Esophagus (tissue), 2 donors: Measurements from ENCODE around the gene SLIT3. TPM values are rescaled to one million over a fixed set of nuclear protein-coding genes. Genes with fewer than 3 reads are reported as not detected.

Source experiments
- H3K27ac ChIP-seq, 2 donors: one replicate each; pipeline ENCODE4 v1.5.1; 2013; ENCODE audit warnings: low read depth in 2 of 2, mild to moderate bottlenecking in 2 of 2, inconsistent platforms in 1 of 2, low read length in 1 of 2, moderate library complexity in 1 of 2
- H3K27me3 ChIP-seq, 2 donors: one replicate each; pipeline ENCODE4 v1.6.1; 2013; ENCODE audit warnings: low read length in 2 of 2, control low read depth in 1 of 2, mild to moderate bottlenecking in 1 of 2; ENCODE audit not compliant: insufficient read depth in 2 of 2, control insufficient read depth in 1 of 2
- H3K36me3 ChIP-seq, 2 donors: one replicate each; pipeline ENCODE4 v1.6.1; 2013; ENCODE audit warnings: low read length in 1 of 2; ENCODE audit not compliant: control insufficient read depth in 2 of 2, insufficient read depth in 2 of 2
- H3K4me1 ChIP-seq, 2 donors: one replicate each; pipeline ENCODE4 v1.6.1; 2013; ENCODE audit warnings: low read length in 1 of 2; ENCODE audit not compliant: control insufficient read depth in 2 of 2, insufficient read depth in 2 of 2
- H3K4me3 ChIP-seq, 2 donors: one replicate each; pipeline ENCODE4 v1.5.1; 2013; ENCODE audit warnings: low read length in 2 of 2, mild to moderate bottlenecking in 2 of 2, low read depth in 1 of 2, moderate library complexity in 1 of 2
- H3K9me3 ChIP-seq, 2 donors: one replicate each; pipeline ENCODE4 v1.6.1; 2013; ENCODE audit warnings: mild to moderate bottlenecking in 2 of 2, low read depth in 1 of 2, low read length in 1 of 2, moderate library complexity in 1 of 2; ENCODE audit not compliant: control insufficient read depth in 2 of 2, insufficient read depth in 1 of 2
- WGBS, 2 donors: extraction: QIAGEN DNeasy Blood & Tissue Kit; methylation state at CpG; one replicate each; pipeline ENCODE4 v1.1.7; 2013; 5-methylcytosine and 5-hydroxymethylcytosine counted together
- polyA plus RNA-seq, 2 donors: library from polyadenylated mRNA; stranded (reverse); fragments of 200-250 nt; gene quantifications; one replicate each; pipeline ENCODE4 v1.2.3, GENCODE V29; 2013
- donor health status: healthy with polysubstance abuse.
- donor health status: Bipolar disorder and iron deficiency.

Gene SLIT3
- polyA plus RNA-seq, 2 donors: 0.53 to 2.0 TPM

DNA sequence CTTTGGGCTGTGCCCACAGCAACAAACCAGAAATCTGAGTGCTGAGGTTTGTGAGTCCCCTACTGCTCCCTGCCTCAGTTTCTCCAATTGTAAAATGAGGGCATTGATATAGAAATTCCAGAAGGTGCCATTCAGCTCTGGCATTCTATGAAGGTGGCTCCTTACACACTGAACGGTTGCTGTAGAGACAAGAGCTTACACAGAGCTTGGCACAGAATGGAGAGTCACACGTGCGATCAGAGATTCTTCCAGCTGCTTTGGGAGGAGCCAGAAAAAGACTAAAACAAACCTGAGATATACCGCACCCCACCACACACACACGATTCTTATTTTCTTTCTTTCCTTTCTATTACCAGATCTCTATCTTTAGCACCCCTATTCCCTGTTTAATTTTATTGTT lies 122.7 kb downstream of the SLIT3 start:
- Histone ChIP-seq H3K4me3 (no peak overlapping the region), H3K4me1 (no peaks in the 10 kb centered on the region), H3K27me3 (no peaks in the 10 kb centered on the region), H3K9me3 (no peaks in the 10 kb centered on the region), H3K27ac (no peak overlapping the region), H3K36me3 (no peaks in the 10 kb centered on the region)
- 55 to 59% methylated on average over 5 of the region's 5 CpGs for WGBS, 2 donors

DNA sequence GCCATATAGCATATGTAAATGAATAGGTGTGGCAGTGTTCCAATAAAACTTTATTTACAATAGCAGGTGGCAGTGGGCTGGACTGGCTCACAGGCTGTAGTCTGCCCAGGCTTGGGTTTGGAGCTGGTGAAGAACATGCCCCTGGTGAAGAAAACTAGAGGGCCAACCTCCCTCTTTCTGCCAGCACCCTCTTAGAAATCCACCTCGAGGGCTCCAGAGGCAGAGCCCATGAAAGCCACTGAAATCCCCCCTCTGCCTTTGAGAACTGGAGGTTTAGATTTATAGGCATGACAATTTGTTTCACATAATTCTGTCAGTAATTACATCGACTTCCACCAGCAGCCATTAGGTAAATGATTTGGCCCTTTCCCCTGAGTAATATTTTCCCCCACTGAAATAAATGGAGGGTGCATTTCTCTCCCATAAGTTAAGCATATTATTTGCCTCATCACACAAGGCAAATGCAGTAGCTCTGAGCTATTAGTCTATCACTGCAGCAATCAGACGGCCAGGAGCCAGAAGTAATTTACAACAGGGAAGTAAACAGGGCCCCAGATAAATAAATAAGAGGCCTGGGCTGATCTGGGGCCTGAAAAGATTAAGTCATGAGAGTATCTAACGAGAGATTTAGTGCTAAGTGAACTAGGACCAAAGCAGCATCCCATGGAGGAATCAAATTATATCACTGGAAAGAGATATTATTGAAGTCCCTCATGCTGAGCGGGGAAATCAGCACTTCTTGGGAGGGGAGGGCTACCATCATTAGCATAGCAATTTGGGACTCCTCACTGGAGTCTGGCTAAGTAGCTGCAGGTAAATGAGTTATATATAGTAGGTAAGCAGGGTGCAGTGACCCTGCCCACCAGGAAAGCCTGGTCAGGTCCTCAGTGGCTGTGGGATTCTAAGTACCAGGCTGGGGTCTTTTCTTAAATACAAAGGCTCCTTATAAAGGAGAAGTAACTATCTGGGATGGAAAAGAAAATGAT lies 123.9 kb downstream of the SLIT3 start:
- Histone ChIP-seq H3K9me3 (no peaks in the 10 kb centered on the region), H3K27ac (no peak overlapping the region), H3K36me3 (no peaks in the 10 kb centered on the region), H3K4me1 (no peaks in the 10 kb centered on the region), H3K4me3 (no peak overlapping the region), H3K27me3 (no peaks in the 10 kb centered on the region)
- 61 to 70% methylated on average over 5 of the region's 5 CpGs for WGBS, 2 donors

DNA sequence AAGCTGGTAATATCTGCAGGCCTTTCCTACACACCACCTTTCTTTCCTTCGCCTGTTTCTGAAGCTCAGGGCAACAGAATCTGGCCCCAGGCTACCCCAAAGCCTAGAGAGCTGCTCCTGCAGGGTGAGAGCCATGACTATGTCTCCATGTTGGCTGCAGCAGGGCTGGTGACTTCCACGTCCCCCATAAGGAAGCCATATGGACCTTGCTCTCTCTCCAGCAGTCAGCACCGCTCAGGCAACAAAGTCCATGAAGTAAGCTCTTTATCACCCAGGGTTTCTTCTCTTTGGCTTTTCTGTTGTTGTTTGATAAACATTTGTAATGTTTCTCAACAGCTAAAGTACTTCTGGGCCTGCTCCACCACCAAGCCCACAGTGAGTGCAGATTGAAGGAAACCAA lies 125.2 kb downstream of the SLIT3 start:
- H3K4me3 ChIP-seq: no peak overlapping the region
- H3K9me3 ChIP-seq: no peaks in the 10 kb centered on the region
- no peak overlapping the region for H3K27ac ChIP-seq
- no peaks in the 10 kb centered on the region for H3K27me3 ChIP-seq
- 88 to 91% methylated on average over 3 of the region's 3 CpGs for WGBS, 2 donors
- no peaks in the 10 kb centered on the region for H3K36me3 ChIP-seq
- H3K4me1 ChIP-seq: no peaks in the 10 kb centered on the region

DNA sequence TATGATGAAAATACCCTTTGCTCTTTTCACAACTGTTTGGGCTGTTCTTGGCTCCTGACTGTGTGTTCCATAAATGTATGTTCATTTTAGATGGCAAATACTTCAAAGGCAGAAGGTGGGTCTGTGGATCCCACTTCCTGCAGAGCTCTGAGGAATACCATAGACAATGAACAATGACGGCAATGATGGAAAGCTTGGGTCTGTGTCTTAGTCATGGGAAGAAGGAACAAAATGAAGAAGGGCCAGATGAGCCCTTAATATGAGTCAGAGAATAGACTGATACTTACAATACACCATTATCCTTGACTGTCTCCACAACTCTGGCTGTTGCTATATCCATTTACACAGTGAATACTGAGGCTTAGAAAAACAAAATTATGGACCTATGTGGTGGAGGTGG lies 126.0 kb downstream of the SLIT3 start:
- 71 to 85% methylated on average over 1 of the region's 1 CpG for WGBS, 2 donors
- H3K4me1 ChIP-seq: peaks cover 0 to 2% of the 10 kb centered on the region in 2 donors
- no peak overlapping the region for H3K27ac ChIP-seq
- H3K4me3 ChIP-seq: no peak overlapping the region
- no peaks in the 10 kb centered on the region for H3K27me3 ChIP-seq
- H3K36me3 ChIP-seq: no peaks in the 10 kb centered on the region
- H3K9me3 ChIP-seq: no peaks in the 10 kb centered on the region

DNA sequence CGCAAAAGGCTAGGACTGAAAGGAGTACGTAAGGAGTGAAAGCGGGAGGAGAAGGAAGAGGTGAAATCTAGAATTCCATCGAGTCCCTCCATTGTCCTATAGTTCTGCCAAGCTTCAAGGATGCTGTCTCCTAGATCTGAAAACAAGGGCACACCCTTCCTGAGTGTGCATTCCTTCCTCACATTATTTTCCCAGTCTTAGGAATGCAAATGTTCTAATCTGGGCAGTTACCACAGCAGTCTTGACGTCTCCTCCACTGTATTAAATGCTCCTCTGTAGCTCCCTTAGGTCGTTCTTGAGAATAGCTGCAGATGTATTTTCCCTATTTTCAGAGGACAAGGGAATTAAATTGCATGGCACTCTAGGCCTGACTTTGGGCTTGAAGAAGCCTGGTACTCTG lies 127.6 kb downstream of the SLIT3 start:
- peaks cover 0 to 2% of the 10 kb centered on the region in 2 donors for H3K4me1 ChIP-seq
- H3K4me3 ChIP-seq: no peak overlapping the region
- no peaks in the 10 kb centered on the region for H3K36me3 ChIP-seq
- WGBS, 2 donors: 77 to 80% methylated on average over 6 of the region's 6 CpGs
- no peak overlapping the region for H3K27ac ChIP-seq
- H3K9me3 ChIP-seq: no peaks in the 10 kb centered on the region
- H3K27me3 ChIP-seq: no peaks in the 10 kb centered on the region

DNA sequence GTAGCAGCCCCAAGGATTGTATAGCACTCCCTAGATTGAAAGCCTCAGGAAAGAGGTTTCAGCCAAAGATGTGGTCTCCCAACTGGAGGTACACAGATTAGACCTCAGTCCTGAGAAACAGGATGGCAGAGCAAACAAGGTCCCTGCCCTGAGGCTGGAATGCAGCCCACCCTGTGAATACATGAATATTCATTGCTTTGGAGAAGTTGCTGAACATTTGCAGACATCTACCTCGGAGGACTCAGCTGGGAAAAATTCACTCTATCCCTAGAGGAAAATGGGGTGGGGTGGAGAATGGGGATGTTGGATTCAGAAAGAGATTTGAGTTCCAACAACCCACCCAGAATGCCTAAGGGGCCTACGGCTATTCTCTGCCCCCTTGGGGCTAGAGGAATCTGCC lies 129.4 kb downstream of the SLIT3 start:
- Histone ChIP-seq H3K4me3 (no peak overlapping the region), H3K9me3 (no peaks in the 10 kb centered on the region), H3K36me3 (no peaks in the 10 kb centered on the region), H3K27ac (no peak overlapping the region), H3K27me3 (no peaks in the 10 kb centered on the region), H3K4me1 (peaks cover 0 to 2% of the 10 kb centered on the region in 2 donors)
- 46 to 61% methylated on average over 2 of the region's 2 CpGs for WGBS, 2 donors

DNA sequence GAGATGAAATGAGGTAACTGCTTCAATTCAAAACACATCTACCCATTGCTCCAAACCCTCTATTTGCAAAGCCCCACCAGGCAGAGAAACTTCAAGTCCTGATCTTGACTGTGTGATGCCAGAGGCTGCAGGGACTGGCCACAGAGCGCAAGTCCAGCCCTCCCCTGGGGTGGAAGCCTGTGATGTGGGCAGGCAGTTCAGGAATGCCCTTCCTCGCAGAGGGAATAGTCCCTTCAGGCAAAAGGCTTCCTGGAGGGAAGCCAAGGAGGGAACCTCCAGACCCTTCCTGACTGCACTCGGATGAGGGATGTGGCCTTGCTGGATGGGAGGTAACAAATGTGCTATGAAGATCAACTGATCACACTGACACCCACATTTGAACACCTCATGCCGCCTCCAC lies 131.2 kb downstream of the SLIT3 start:
- no peaks in the 10 kb centered on the region for H3K9me3 ChIP-seq
- H3K36me3 ChIP-seq: no peaks in the 10 kb centered on the region
- no peak overlapping the region for H3K27ac ChIP-seq
- no peaks in the 10 kb centered on the region for H3K27me3 ChIP-seq
- peaks cover 2% of the 10 kb centered on the region in 2 donors for H3K4me1 ChIP-seq
- H3K4me3 ChIP-seq: no peak overlapping the region
- WGBS, 2 donors: 82 to 84% methylated on average over 4 of the region's 4 CpGs

DNA sequence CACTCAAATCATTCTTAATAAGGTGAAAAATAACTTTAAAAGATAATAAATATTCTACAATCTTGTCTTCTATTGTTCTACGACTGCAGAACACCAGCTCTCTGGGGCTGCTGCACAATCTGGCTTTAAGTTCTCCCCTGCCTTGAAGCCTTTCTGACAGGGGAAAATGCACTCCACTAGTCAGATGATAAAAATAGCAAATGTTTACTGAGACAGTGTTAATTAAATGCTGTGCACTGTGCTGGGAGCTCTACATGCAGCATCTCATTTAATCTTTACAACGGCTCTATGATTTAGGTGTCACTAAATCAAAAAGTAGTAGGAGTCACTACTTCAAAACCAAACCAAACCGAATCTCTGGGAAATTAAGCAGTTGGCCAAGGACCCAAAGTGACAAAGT lies 132.7 kb downstream of the SLIT3 start:
- 63 to 68% methylated on average over 3 of the region's 3 CpGs for WGBS, 2 donors

DNA sequence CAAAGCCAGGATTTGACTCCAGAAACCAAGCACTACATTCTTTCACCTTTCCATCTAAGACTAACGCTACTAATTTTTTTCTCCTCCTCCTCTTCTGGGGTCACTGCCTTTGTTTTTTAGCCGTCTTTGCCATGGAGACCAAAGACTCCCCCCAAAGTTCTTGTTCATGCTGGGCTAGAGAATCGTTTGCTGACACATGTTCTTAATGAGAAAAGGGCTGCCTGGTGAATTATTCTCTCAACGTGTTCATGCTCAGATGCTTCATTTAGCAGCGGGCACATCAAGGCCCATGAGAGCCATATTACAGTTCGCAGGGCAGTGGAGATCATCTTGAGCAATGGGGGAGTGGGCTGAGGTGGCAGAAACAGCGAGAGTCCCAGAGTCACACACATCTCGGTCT lies 134.9 kb downstream of the SLIT3 start:
- H3K36me3 ChIP-seq: no peaks in the 10 kb centered on the region
- no peaks in the 10 kb centered on the region for H3K9me3 ChIP-seq
- H3K27me3 ChIP-seq: no peaks in the 10 kb centered on the region
- no peak overlapping the region for H3K4me3 ChIP-seq
- H3K4me1 ChIP-seq: peaks cover 4 to 14% of the 10 kb centered on the region in 2 donors
- H3K27ac ChIP-seq: no peak overlapping the region
- WGBS, 2 donors: 81 to 86% methylated on average over 8 of the region's 8 CpGs

More for the DNA sequence above, 132.7 kb downstream of the SLIT3 start:
- Histone ChIP-seq H3K4me3 (no peak overlapping the region), H3K36me3 (no peaks in the 10 kb centered on the region), H3K27me3 (no peaks in the 10 kb centered on the region), H3K4me1 (peaks cover 4 to 9% of the 10 kb centered on the region in 2 donors), H3K9me3 (no peaks in the 10 kb centered on the region), H3K27ac (no peak overlapping the region)

DNA sequence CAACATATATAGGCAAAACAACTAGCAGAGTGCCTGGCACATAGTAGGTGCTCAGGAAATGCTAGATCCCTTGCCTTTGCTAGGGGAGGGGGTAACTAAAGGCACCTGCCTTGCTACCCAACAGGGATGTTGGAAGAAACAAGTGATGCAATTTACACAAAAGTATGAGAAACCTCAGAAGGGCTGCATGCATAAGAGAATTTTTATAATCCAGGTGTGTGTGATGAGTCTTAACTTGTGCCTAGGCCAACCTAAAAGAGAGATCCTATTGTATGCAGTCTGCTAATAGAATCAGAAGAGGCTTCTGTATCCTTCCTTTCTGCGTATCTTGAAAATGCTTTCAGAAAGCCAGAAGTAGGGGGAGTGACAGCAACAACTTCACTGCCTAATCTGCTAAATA lies 135.9 kb downstream of the SLIT3 start:
- H3K27me3 ChIP-seq: no peaks in the 10 kb centered on the region
- H3K27ac ChIP-seq: peak overlapping the region; percentile 52 to 53
- peaks cover 2 to 14% of the 10 kb centered on the region in 2 donors for H3K4me1 ChIP-seq
- no peaks in the 10 kb centered on the region for H3K9me3 ChIP-seq
- H3K4me3 ChIP-seq: no peak overlapping the region
- WGBS, 2 donors: 50 to 59% methylated on average over 1 of the region's 1 CpG
- H3K36me3 ChIP-seq: no peaks in the 10 kb centered on the region
